H1 (cell line): ENCODE measurements around the gene DAO. TPM values are rescaled to one million over a fixed set of nuclear protein-coding genes. Genes with fewer than 3 reads are reported as not detected.

ENCODE experiments used
- CTCF ChIA-PET: fragments of 300-600 bp; sonication (Branson Sonifier 250); formaldehyde crosslinking; loops from one replicate; lab custom pipeline; 2021; ENCODE audit not compliant: partially characterized antibody; lab: Charles Lee
- POLR2A ChIA-PET: fragments of 300-600 bp; sonication (Branson Sonifier 250); formaldehyde crosslinking; loops from one replicate; lab custom pipeline; 2021; ENCODE audit warnings: inconsistent platforms; ENCODE audit not compliant: partially characterized antibody; lab: Charles Lee
- DNase-seq, 2 experiments: peaks; one replicate each; pipeline versions ENCODE4 v3.0.0 to v3.0.0-alpha.2; 2010 to 2022; ENCODE audit warnings: low spot score in 2 of 2, low read depth in 1 of 2, mixed read lengths in 1 of 2
- FAIRE-seq: peaks from 2 replicates; lab custom pipeline; 2011; peaks lifted over from hg19 to GRCh38; lab: Jason Lieb, UNC
- H2AFZ ChIP-seq: 2 replicates; pipeline ENCODE4 v1.8.1; 2012; ENCODE audit warnings: low read length, inconsistent platforms
- H2AK5ac ChIP-seq: 2 replicates; pipeline ENCODE4 v1.6.1; 2013; ENCODE audit warnings: low read depth, low read length
- H2BK120ac ChIP-seq: replicated peaks from 2 replicates; pipeline ENCODE3; 2013; ENCODE audit warnings: low read depth, low read length, inconsistent platforms
- H2BK12ac ChIP-seq: 2 replicates; pipeline ENCODE4 v1.6.1; 2013; ENCODE audit warnings: low read depth, low read length
- H2BK15ac ChIP-seq: 2 replicates; pipeline ENCODE4 v1.6.1; 2013; ENCODE audit warnings: low read length
- H2BK20ac ChIP-seq: 2 replicates; pipeline ENCODE4 v1.6.1; 2013; ENCODE audit warnings: low read length
- H2BK5ac ChIP-seq: 2 replicates; pipeline ENCODE4 v1.6.1; 2013; ENCODE audit warnings: low read depth, low read length
- H3K14ac ChIP-seq: 2 replicates; pipeline ENCODE4 v1.6.1; 2013; ENCODE audit warnings: inconsistent platforms; ENCODE audit not compliant: insufficient read length
- H3K18ac ChIP-seq: 2 replicates; pipeline ENCODE4 v1.6.1; 2013; ENCODE audit warnings: low read length; ENCODE audit errors: extremely low read depth
- H3K23ac ChIP-seq: 2 replicates; pipeline ENCODE4 v1.6.1; 2013; ENCODE audit warnings: inconsistent platforms; ENCODE audit not compliant: insufficient read length
- H3K23me2 ChIP-seq: 2 replicates; pipeline ENCODE4 v1.6.1; 2013; ENCODE audit warnings: low read depth, low read length
- H3K27ac ChIP-seq: 2 replicates; pipeline ENCODE4 v1.6.1; 2011; ENCODE audit warnings: low read depth, low read length, inconsistent platforms
- H3K27me3 ChIP-seq, 4 experiments: replicated peaks in 1 of 4; 1 replicate in 1 of 4; 2 replicates in 3 of 4; pipeline versions ENCODE4 v1.6.1 to v1.8.1; 2011 to 2013; ENCODE audit warnings: low read length in 3 of 4, mild to moderate bottlenecking in 3 of 4, inconsistent platforms in 2 of 4, mixed read lengths in 2 of 4, moderate library complexity in 1 of 4; ENCODE audit not compliant: control insufficient read depth in 3 of 4, insufficient read depth in 3 of 4; ENCODE audit errors: extremely low read depth in 1 of 4
- H3K36me3 ChIP-seq, 4 experiments: 2 replicates each; pipeline versions ENCODE4 v1.6.1 to v1.8.1; 2011 to 2013; ENCODE audit warnings: mild to moderate bottlenecking in 4 of 4, low read length in 3 of 4, moderate library complexity in 2 of 4, control low read depth in 1 of 4, inconsistent platforms in 1 of 4; ENCODE audit not compliant: insufficient read depth in 4 of 4, control insufficient read depth in 2 of 4
- H3K4ac ChIP-seq: replicated peaks from 2 replicates; pipeline ENCODE3; 2013; ENCODE audit warnings: low read length, low read depth, mixed read lengths, inconsistent platforms; ENCODE audit not compliant: insufficient read length
- H3K4me1 ChIP-seq, 4 experiments: replicated peaks in 1 of 4; 1 replicate in 1 of 4; 2 replicates in 3 of 4; pipeline versions ENCODE4 v1.6.1 to v1.8.1; 2011 to 2013; ENCODE audit warnings: low read length in 3 of 4, inconsistent platforms in 2 of 4, mixed read lengths in 1 of 4; ENCODE audit not compliant: insufficient read depth in 4 of 4, control insufficient read depth in 3 of 4
- H3K4me2 ChIP-seq, 2 experiments: 2 replicates each; pipeline versions ENCODE4 v1.6.1 to v1.8.1; 2011 to 2013; ENCODE audit warnings: low read depth in 2 of 2, low read length in 2 of 2, control low read depth in 1 of 2, inconsistent platforms in 1 of 2, mild to moderate bottlenecking in 1 of 2; ENCODE audit not compliant: insufficient read depth in 1 of 2
- H3K4me3 ChIP-seq, 4 experiments: fragments of 200-600, 300-600 bp in 1 of 4; sonication (generic), shearing (Covaris generic), sonication (Bioruptor Twin) in 1 of 4; 2 replicates each; pipeline versions ENCODE4 v1.5.1 to v1.8.1; 2011 to 2016; ENCODE audit warnings: low read length in 4 of 4, low read depth in 3 of 4, control low read depth in 2 of 4, inconsistent platforms in 2 of 4, mild to moderate bottlenecking in 2 of 4, mixed read lengths in 1 of 4, moderate library complexity in 1 of 4; ENCODE audit not compliant: insufficient read depth in 2 of 4; ENCODE audit errors: extremely low read depth in 1 of 4
- H3K56ac ChIP-seq: replicated peaks from 2 replicates; pipeline ENCODE3; 2013; ENCODE audit warnings: low read depth, mild to moderate bottlenecking, mixed read lengths, low read length, inconsistent platforms; ENCODE audit not compliant: insufficient read length
- H3K79me1 ChIP-seq: 2 replicates; pipeline ENCODE4 v1.6.1; 2013; ENCODE audit warnings: low read depth, low read length, control low read depth
- H3K79me2 ChIP-seq, 2 experiments: 2 replicates each; pipeline versions ENCODE4 v1.6.1 to v1.8.1; 2012 to 2013; ENCODE audit warnings: low read length in 2 of 2, mild to moderate bottlenecking in 2 of 2, inconsistent platforms in 1 of 2; ENCODE audit not compliant: insufficient read depth in 2 of 2, control insufficient read depth in 1 of 2
- H3K9ac ChIP-seq, 4 experiments: replicated peaks in 1 of 4; 1 replicate in 1 of 4; 2 replicates in 3 of 4; pipeline versions ENCODE4 v1.6.1 to v1.8.1; 2011 to 2013; ENCODE audit warnings: low read depth in 3 of 4, low read length in 3 of 4, control low read depth in 2 of 4, mild to moderate bottlenecking in 2 of 4, moderate library complexity in 2 of 4, inconsistent platforms in 1 of 4; ENCODE audit errors: extremely low read depth in 1 of 4
- H3K9me3 ChIP-seq, 2 experiments: 2 replicates each; pipeline versions ENCODE4 v1.6.1 to v1.8.1; 2012 to 2013; ENCODE audit warnings: mild to moderate bottlenecking in 2 of 2, moderate library complexity in 2 of 2, control low read depth in 1 of 2, inconsistent platforms in 1 of 2, low read depth in 1 of 2, low read length in 1 of 2, mixed read lengths in 1 of 2; ENCODE audit not compliant: insufficient read depth in 2 of 2
- H4K20me1 ChIP-seq, 2 experiments: replicated peaks in 1 of 2; 2 replicates each; pipeline versions ENCODE3 to v1.8.1; 2011 to 2013; ENCODE audit warnings: inconsistent platforms in 2 of 2, low read length in 2 of 2, mild to moderate bottlenecking in 1 of 2; ENCODE audit not compliant: insufficient read depth in 2 of 2, control insufficient read depth in 1 of 2
- H4K5ac ChIP-seq: 2 replicates; pipeline ENCODE4 v1.6.1; 2013; ENCODE audit warnings: low read length, low read depth, mixed read lengths, inconsistent platforms; ENCODE audit not compliant: insufficient read length
- H4K8ac ChIP-seq: 2 replicates; pipeline ENCODE4 v1.8.0; 2013; ENCODE audit warnings: mild to moderate bottlenecking, moderate library complexity, low read length, inconsistent platforms; ENCODE audit not compliant: insufficient read depth; ENCODE audit errors: extremely low read depth
- H4K91ac ChIP-seq: replicated peaks from 2 replicates; pipeline ENCODE3; 2013; ENCODE audit warnings: low read length, mixed read lengths, inconsistent platforms; ENCODE audit not compliant: insufficient read length
- YY1 ChIP-seq: IDR thresholded peaks from 2 replicates; pipeline ENCODE4 v1.6.1; 2011; ENCODE audit warnings: low read depth, mild to moderate bottlenecking, low read length
- WGBS, 2 experiments: shearing (Covaris generic) in 1 of 2; methylation state at CpG; one replicate each; pipeline versions ENCODE4 v1.1.6 to v1.1.7; 2013 to 2015; ENCODE audit warnings: low lambda C conversion rate in 2 of 2, mixed read lengths in 2 of 2, inconsistent platforms in 1 of 2, low coverage in 1 of 2, missing lambda C conversion rate in 1 of 2; ENCODE audit not compliant: insufficient replicate concordance in 2 of 2, insufficient coverage in 1 of 2, insufficient read length in 1 of 2; ENCODE audit errors: extremely low coverage in 1 of 2, missing lambda C conversion rate in 1 of 2; 5-methylcytosine and 5-hydroxymethylcytosine counted together
- polyA plus RNA-seq, 7 experiments: library from polyadenylated mRNA; depleted of rRNA in 3 of 7; stranded (reverse) in 5 of 7; unstranded in 2 of 7; fragments of >200 nt in 5 of 7; fragments of 200-250 nt in 2 of 7; gene quantifications; 1 replicate in 5 of 7; 2 replicates in 1 of 7; 4 replicates in 1 of 7; pipeline versions ENCODE4 v1.2.1 to v1.2.3, GENCODE V29; 2011 to 2013; ENCODE audit warnings: missing spikeins in 2 of 7, mixed read lengths in 2 of 7
- total RNA-seq: library from RNA; stranded (reverse); fragmentation: NEBNext Ultra II Directional; extraction: Animal tissue kit (Norgen Biotek cat#: 25700); gene quantifications from 2 replicates; pipeline ENCODE4 v1.2.1, GENCODE V29; 2021

The DAO gene
- total and polyA plus RNA-seq, 2 of the 8 experiments (the other 6 are each of a cell fraction or from before 2014, with no cell fraction given): not detected

DNA sequence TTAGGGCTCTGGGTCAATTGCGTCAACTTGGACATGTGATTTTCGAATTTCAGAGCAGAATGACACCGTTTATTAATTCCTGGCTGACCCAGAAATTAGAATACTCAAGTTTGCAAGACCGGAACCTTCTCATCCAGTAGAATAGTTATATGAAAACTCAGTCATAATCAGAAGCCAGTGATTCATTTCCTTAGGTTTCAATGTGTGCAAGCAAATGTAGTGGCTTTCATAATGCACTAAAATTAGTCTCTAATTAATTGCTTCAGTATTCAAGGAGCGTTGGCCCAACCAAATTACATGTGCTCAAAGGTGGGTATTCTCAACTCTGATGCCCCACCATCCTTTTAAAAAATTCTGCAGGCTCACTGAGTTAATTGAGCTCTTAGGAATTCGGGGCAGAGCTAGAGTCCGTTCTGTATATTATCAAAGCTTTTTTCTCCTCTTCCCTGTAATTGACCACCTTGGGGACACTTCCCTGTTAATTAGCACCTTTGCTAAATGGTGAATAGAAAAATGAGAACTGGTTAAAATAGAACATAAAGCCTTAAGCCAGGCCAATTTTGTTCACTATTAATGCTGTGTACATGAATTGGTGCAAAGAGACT, 55.4 kb downstream of the DAO start:
- no peak overlapping the region for H2AK5ac ChIP-seq
- ChIA-PET CTCF (interaction anchor here (0.7 to 0.9 kb wide), 2 partner anchors 25 to 52 kb away, joined by 3 read pairs; no protein-coding TSS in a partner anchor), POLR2A (no interaction called here)
- H3K79me2 ChIP-seq: no peaks in the 10 kb centered on the region
- H3K14ac ChIP-seq: no peak overlapping the region
- H2BK12ac ChIP-seq: no peak overlapping the region
- no peaks in the 10 kb centered on the region for H3K23me2 ChIP-seq
- H3K9ac ChIP-seq: no peak overlapping the region
- H2BK20ac ChIP-seq: no peak overlapping the region
- H2AFZ ChIP-seq: no peak overlapping the region
- FAIRE-seq (no peak), DNase-seq (no peak)
- no peak overlapping the region for H3K27ac ChIP-seq
- H2BK5ac ChIP-seq: no peak overlapping the region
- no peak overlapping the region for H3K23ac ChIP-seq
- no peak overlapping the region for H3K4me3 ChIP-seq
- H3K56ac ChIP-seq: no peak overlapping the region
- H3K36me3 ChIP-seq: no peaks in the 10 kb centered on the region
- no peaks in the 10 kb centered on the region for H3K27me3 ChIP-seq
- 83% methylated on average over 7 of the region's 7 CpGs; no CpG with 5 or more reads in 1 of the 2 experiments for WGBS, 2 experiments
- H3K4me1 ChIP-seq: peaks cover 0 to 4% (median 0%) of the 10 kb centered on the region in 4 experiments; a peak in 3 of 7 replicates
- H4K91ac ChIP-seq: no peak overlapping the region
- H3K18ac ChIP-seq: no peak overlapping the region
- no peaks in the 10 kb centered on the region for H3K79me1 ChIP-seq
- no peak overlapping the region for H3K4me2 ChIP-seq
- H4K5ac ChIP-seq: no peak overlapping the region
- H2BK120ac ChIP-seq: no peak overlapping the region
- H4K20me1 ChIP-seq: no peaks in the 10 kb centered on the region
- no peaks in the 10 kb centered on the region; a peak in 1 of 4 replicates for H3K9me3 ChIP-seq
- H3K4ac ChIP-seq: no peak overlapping the region
- no peak overlapping the region for H4K8ac ChIP-seq
- no peak for TF ChIP-seq YY1
- TF ChIP-seq, all 59 proteins: peak for 0
- no peak overlapping the region for H2BK15ac ChIP-seq
